ENCODE data around the gene EMSY.

DNA sequence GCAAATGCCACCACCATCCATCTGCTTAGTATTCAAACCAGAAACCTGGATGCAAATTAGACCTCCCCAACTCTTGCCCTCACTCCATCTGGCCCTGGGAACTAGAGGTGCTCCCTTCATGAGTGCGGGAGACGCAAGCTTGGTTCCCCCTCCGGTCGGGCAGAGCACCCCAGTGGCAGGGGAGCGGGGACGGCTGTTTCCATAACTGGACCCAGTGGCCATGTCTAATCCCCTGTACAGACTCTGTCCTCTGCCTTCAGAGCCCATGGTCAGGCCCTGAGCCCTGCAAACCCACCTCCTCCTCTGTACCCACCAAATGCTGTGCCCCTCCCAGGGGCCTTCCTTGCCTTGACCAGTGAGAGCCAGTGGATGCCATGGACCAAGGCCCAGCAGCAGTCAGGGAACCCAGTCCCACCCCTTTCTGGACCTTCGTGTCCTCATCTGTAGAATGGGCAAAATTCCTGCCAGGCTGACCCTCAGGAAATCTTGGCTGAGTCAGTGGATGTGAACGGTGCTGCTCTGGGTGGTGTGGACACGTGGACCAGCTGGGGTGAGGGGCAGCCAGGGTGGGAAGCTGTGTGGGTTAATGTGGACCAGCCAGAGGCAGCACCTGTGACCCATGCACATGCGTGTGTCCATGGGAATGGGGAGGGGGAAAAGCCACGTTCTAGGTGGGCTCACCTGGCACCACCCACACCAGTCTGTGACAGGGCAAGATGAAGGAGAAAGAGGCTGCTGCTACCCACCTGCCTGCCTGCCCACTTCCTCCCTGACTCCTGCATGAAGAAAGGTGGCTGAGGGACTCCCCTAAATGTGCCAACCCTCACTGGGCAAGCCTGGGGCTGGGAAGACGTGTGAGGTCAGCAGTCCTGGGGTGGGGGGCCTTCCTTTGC lies 153.0 kb downstream of the EMSY start:
- TF ChIP-seq, protein P1, sequence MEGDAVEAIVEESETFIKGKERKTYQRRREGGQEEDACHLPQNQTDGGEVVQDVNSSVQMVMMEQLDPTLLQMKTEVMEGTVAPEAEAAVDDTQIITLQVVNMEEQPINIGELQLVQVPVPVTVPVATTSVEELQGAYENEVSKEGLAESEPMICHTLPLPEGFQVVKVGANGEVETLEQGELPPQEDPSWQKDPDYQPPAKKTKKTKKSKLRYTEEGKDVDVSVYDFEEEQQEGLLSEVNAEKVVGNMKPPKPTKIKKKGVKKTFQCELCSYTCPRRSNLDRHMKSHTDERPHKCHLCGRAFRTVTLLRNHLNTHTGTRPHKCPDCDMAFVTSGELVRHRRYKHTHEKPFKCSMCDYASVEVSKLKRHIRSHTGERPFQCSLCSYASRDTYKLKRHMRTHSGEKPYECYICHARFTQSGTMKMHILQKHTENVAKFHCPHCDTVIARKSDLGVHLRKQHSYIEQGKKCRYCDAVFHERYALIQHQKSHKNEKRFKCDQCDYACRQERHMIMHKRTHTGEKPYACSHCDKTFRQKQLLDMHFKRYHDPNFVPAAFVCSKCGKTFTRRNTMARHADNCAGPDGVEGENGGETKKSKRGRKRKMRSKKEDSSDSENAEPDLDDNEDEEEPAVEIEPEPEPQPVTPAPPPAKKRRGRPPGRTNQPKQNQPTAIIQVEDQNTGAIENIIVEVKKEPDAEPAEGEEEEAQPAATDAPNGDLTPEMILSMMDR (IDR thresholded peaks at IDR 0.05): no peak
- no peak for TF ChIP-seq POLR2A (IDR thresholded peaks at IDR 0.05)
